ENCODE results near the gene PRPF4.
"Not testable (repeated sequence)": the region's sequence is repeated elsewhere in the genome, so short reads cannot be mapped to it uniquely, and the experiment has no call there.

The PRPF4 gene

GRCh38 chr9:113269355-113269754 is 6.1 kb upstream of the PRPF4 start:
- DNase-seq = no peak

GRCh38 chr9:113269871-113270270 is 5.6 kb upstream of the PRPF4 start:
- DNase-seq = no peak

GRCh38 chr9:113274474-113275156 is 843 bp upstream of the PRPF4 start:
- DNase-seq = peak; percentile 62 to 72

- DNase-seq = no peak
Observed at GRCh38 chr9:113278840-113279239, 3.4 kb downstream of the PRPF4 start.

GRCh38 chr9:113281356-113281755 is 5.9 kb downstream of the PRPF4 start:
- no peak for DNase-seq

GRCh38 chr9:113289091-113289490 is 13.6 kb downstream of the PRPF4 start:
- no peak for DNase-seq

GRCh38 chr9:113290052-113290607 is 14.7 kb downstream of the PRPF4 start:
- DNase-seq = no peak

- no peak for DNase-seq
Observed at GRCh38 chr9:113293285-113293878, 17.9 kb downstream of the PRPF4 start.

- not testable (repeated sequence) for DNase-seq
Observed at GRCh38 chr9:113296247-113296646, 20.8 kb downstream of the PRPF4 start.

- no peak for DNase-seq
Observed at GRCh38 chr9:113296796-113297558, 21.5 kb downstream of the PRPF4 start.

- DNase-seq = no peak
Observed at GRCh38 chr9:113298311-113298710, 22.9 kb downstream of the PRPF4 start.

GRCh38 chr9:113298924-113299770 is 23.7 kb downstream of the PRPF4 start:
- peak; percentile 84 to 96 for DNase-seq

GRCh38 chr9:113299800-113300292 is 24.4 kb downstream of the PRPF4 start:
- DNase-seq = no peak

- DNase-seq = no peak
Observed at GRCh38 chr9:113301548-113301947, 26.1 kb downstream of the PRPF4 start.

- DNase-seq = no peak
Observed at GRCh38 chr9:113302792-113303418, 27.4 kb downstream of the PRPF4 start, which contains the start of gene RNF183. Gene RNF183, minus strand, starts transcription at chr9:113303376. Its CDS starts 5,192 bp downstream, at chr9:113298184.

GRCh38 chr9:113306566-113306965 is 31.1 kb downstream of the PRPF4 start:
- DNase-seq = no peak

- DNase-seq = no peak
Observed at GRCh38 chr9:113307396-113307975, 32.0 kb downstream of the PRPF4 start.

- DNase-seq = peak in 1 of 2 experiments; percentile 44
Observed at GRCh38 chr9:113309204-113309813, 33.9 kb downstream of the PRPF4 start.

GRCh38 chr9:113310538-113310937 is 35.1 kb downstream of the PRPF4 start:
- DNase-seq = no peak

GRCh38 chr9:113311961-113312360 is 36.5 kb downstream of the PRPF4 start:
- DNase-seq = no peak

GRCh38 chr9:113313261-113313660 is 37.8 kb downstream of the PRPF4 start:
- no peak for DNase-seq

Data from NCI-H2081 (cell line).